Transverse colon (tissue), 4 donors: ENCODE results near the gene ZFP92.
"Not testable (repeated sequence)": the region's sequence is repeated elsewhere in the genome, so short reads cannot be mapped to it uniquely, and the experiment has no call there.

Experiments
- POLR2A ChIP-seq: fragments of 450-650 bp; IDR thresholded peaks from one replicate; pipeline ENCODE4 v1.6.1; 2016; ENCODE audit warnings: antibody characterized with exemption, mild to moderate bottlenecking, moderate library complexity
- POLR2AphosphoS5 ChIP-seq, 3 donors: sonication (generic); formaldehyde crosslinking; IDR thresholded peaks; one replicate each; pipeline ENCODE4 v1.6.1; 2016; ENCODE audit warnings: antibody characterized with exemption in 3 of 3
- TF ChIP-seq, protein P1 (sequence below), 5 experiments: fragments of 200-600 bp in 3 of 5; fragments of 450-650 bp in 2 of 5; sonication (generic) in 3 of 5; IDR thresholded peaks; 1 replicate in 2 of 5; 2 replicates in 3 of 5; pipeline ENCODE4 v1.5.1; 2016 to 2017; ENCODE audit warnings: antibody characterized with exemption in 5 of 5, inconsistent platforms in 3 of 5, mild to moderate bottlenecking in 2 of 5, moderate library complexity in 1 of 5

DNA sequence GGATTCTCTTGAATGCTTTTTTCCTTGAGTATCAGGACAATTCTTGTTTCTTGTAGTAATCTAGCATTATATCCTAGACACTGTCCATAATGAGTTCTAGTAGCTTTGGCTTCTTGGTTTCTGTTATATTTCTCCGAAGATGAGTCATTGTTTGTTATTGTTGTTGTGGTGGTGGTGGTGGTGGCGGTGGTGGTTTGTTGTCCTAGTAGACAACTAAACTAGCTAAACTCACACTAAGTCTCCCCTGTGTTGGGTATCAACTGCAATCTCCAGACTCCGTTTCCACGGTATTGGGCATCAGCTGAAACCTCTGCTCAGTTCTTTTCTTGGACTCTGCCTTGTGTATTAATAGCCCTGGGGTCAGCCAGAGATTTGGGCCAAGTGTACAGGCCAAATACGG, 6.9 kb upstream of the ZFP92 start:
- TF ChIP-seq, protein P1, sequence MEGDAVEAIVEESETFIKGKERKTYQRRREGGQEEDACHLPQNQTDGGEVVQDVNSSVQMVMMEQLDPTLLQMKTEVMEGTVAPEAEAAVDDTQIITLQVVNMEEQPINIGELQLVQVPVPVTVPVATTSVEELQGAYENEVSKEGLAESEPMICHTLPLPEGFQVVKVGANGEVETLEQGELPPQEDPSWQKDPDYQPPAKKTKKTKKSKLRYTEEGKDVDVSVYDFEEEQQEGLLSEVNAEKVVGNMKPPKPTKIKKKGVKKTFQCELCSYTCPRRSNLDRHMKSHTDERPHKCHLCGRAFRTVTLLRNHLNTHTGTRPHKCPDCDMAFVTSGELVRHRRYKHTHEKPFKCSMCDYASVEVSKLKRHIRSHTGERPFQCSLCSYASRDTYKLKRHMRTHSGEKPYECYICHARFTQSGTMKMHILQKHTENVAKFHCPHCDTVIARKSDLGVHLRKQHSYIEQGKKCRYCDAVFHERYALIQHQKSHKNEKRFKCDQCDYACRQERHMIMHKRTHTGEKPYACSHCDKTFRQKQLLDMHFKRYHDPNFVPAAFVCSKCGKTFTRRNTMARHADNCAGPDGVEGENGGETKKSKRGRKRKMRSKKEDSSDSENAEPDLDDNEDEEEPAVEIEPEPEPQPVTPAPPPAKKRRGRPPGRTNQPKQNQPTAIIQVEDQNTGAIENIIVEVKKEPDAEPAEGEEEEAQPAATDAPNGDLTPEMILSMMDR (IDR thresholded peaks at IDR 0.05) = not testable (repeated sequence)
- not testable (repeated sequence) for TF ChIP-seq POLR2A; POLR2AphosphoS5 (IDR thresholded peaks at IDR 0.05)
